Nephron progenitor cell (in vitro differentiated cells): Measurements from ENCODE around the gene SEMA4C.
A peak's percentile ranks its signal among the peaks of the same experiment; 100 is the strongest.

Source experiments
- DNase-seq: peaks from one replicate; pipeline ENCODE4 v3.0.0; 2021
- H3K27ac Mint-ChIP-seq: 2 replicates; pipeline ENCODE4 v1.8.0; 2021; ENCODE audit warnings: mild to moderate bottlenecking, moderate library complexity, mixed read lengths
- H3K27me3 Mint-ChIP-seq: 2 replicates; pipeline ENCODE4 v1.8.0; 2021; ENCODE audit warnings: mild to moderate bottlenecking, low read depth, mixed read lengths; ENCODE audit not compliant: poor library complexity
- H3K36me3 Mint-ChIP-seq: 2 replicates; pipeline ENCODE4 v1.8.0; 2021; ENCODE audit warnings: low read depth, mixed read lengths
- H3K4me1 Mint-ChIP-seq: 2 replicates; pipeline ENCODE4 v1.8.0; 2021; ENCODE audit warnings: mixed read lengths
- H3K4me3 Mint-ChIP-seq: 2 replicates; pipeline ENCODE4 v1.8.0; 2021; ENCODE audit warnings: mild to moderate bottlenecking, moderate library complexity, mixed read lengths
- H3K9me3 Mint-ChIP-seq: 2 replicates; pipeline ENCODE4 v1.8.0; 2021; ENCODE audit warnings: mild to moderate bottlenecking, moderate library complexity, mixed read lengths
- CTCF ChIP-seq: fragments of 200-600 bp; sonication (generic); IDR thresholded peaks from 2 replicates; pipeline ENCODE4 v1.5.0; 2021; ENCODE audit warnings: antibody characterized with exemption

Gene SEMA4C

GRCh38 chr2:96907115-96908041 is 37.5 kb upstream of the SEMA4C start:
- peak overlapping the region; percentile 34 for H3K4me3 Mint-ChIP-seq
- H3K27me3 Mint-ChIP-seq, result peaks cover 20% of the 10 kb centered on the region
- TF ChIP-seq CTCF, result no peak
- H3K36me3 Mint-ChIP-seq, result no peaks in the 10 kb centered on the region
- H3K9me3 Mint-ChIP-seq, result no peaks in the 10 kb centered on the region
- peak overlapping the region; percentile 80 for H3K27ac Mint-ChIP-seq
- DNase-seq, result peak; percentile 64
- peaks cover 58% of the 10 kb centered on the region for H3K4me1 Mint-ChIP-seq

- no peaks in the 10 kb centered on the region for H3K9me3 Mint-ChIP-seq
- peaks cover 20% of the 10 kb centered on the region for H3K27me3 Mint-ChIP-seq
- peak; percentile 46 for DNase-seq
- H3K36me3 Mint-ChIP-seq, result no peaks in the 10 kb centered on the region
- H3K27ac Mint-ChIP-seq, result peak overlapping the region; percentile 95
- peaks cover 54% of the 10 kb centered on the region for H3K4me1 Mint-ChIP-seq
- peak overlapping the region; percentile 35 for H3K4me3 Mint-ChIP-seq
- no peak for TF ChIP-seq CTCF
These were observed 36.8 kb upstream of the SEMA4C start for GRCh38 chr2:96906729-96907114.

GRCh38 chr2:96903815-96904214 is 33.9 kb upstream of the SEMA4C start:
- Mint-ChIP-seq H3K27ac (peak overlapping the region; percentile 66), H3K27me3 (peaks cover 7% of the 10 kb centered on the region), H3K9me3 (no peaks in the 10 kb centered on the region), H3K4me3 (no peak overlapping the region), H3K4me1 (peaks cover 55% of the 10 kb centered on the region), H3K36me3 (no peaks in the 10 kb centered on the region)
- DNase-seq, result no peak
- TF ChIP-seq CTCF, result no peak

- H3K9me3 Mint-ChIP-seq, result no peaks in the 10 kb centered on the region
- peaks cover 59% of the 10 kb centered on the region for H3K4me1 Mint-ChIP-seq
- TF ChIP-seq CTCF, result no peak
- DNase-seq, result no peak
- peaks cover 5% of the 10 kb centered on the region for H3K27me3 Mint-ChIP-seq
- H3K27ac Mint-ChIP-seq, result no peak overlapping the region
- H3K4me3 Mint-ChIP-seq, result no peak overlapping the region
- no peaks in the 10 kb centered on the region for H3K36me3 Mint-ChIP-seq
These were observed 33.4 kb upstream of the SEMA4C start for GRCh38 chr2:96903318-96903717.

GRCh38 chr2:96900237-96900636 is 30.4 kb upstream of the SEMA4C start:
- TF ChIP-seq CTCF, result no peak
- peaks cover 69% of the 10 kb centered on the region for H3K4me1 Mint-ChIP-seq
- H3K27me3 Mint-ChIP-seq, result peaks cover 3% of the 10 kb centered on the region
- no peaks in the 10 kb centered on the region for H3K36me3 Mint-ChIP-seq
- H3K27ac Mint-ChIP-seq, result peak overlapping the region; percentile 43
- no peaks in the 10 kb centered on the region for H3K9me3 Mint-ChIP-seq
- DNase-seq, result no peak
- no peak overlapping the region for H3K4me3 Mint-ChIP-seq

GRCh38 chr2:96899413-96899741 is 29.5 kb upstream of the SEMA4C start:
- no peak for DNase-seq
- Mint-ChIP-seq H3K36me3 (no peaks in the 10 kb centered on the region), H3K27ac (peak overlapping the region; percentile 90)

More at GRCh38 chr2:96899413-96899741, 29.5 kb upstream of the SEMA4C start:
- Mint-ChIP-seq H3K27me3 (peaks cover 3% of the 10 kb centered on the region), H3K9me3 (no peaks in the 10 kb centered on the region), H3K4me1 (peaks cover 74% of the 10 kb centered on the region), H3K4me3 (peak overlapping the region; percentile 20)
- TF ChIP-seq CTCF, result no peak
